ENCODE measurements around the gene PLAC1. TPM values are rescaled to one million over a fixed set of nuclear protein-coding genes. Genes with fewer than 3 reads are reported as not detected.

Gene PLAC1
- total and polyA plus RNA-seq, 2 experiments from 2014 or later, result 0.50 to 0.83 TPM

DNA sequence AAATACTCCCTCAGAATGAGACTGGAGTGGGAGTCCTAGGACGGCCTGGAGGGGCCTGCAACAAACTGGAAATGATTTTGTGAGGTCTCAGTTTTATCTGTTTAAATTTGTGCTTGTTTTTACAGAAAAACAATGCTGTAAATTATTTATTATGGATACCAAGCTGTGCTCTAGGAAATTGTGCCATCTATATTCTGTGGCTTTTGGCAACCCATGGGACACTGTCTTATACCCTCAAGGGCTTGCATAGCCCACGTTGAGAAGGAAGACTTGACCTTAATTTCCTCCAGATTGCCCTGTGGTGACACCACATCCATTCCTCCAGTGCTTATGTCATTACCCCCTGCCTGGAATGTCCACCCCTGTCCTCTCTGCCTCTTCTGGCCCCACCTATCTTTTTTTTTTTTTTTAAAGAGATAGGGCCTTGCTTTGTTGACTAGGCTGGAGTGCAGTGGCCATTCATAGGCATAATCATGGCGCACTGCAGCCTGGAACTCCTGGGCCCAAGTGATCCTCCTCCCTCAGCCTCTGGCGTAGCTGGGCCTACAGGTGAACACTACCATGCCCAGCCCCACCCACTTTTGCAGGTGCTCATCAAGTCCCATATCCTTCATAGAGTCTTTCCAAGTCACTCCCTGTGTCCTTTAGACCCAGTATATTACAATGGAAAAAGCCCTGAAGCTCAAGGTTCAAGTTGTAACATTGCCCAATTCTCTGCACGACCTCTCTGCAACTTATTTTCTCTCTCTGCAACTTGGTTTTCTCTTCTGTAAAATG, 120.9 kb downstream of the PLAC1 start:
- Histone ChIP-seq H3K4me3 (no peak overlapping the region), H3K9me2 (ENCODE audit: insufficient read depth) (no peaks in the 10 kb centered on the region), H3K4me2 (no peak overlapping the region), H3K4me1 (ENCODE audit: insufficient read depth) (peaks cover 10% of the 10 kb centered on the region), H3K27me3 (ENCODE audit: insufficient read depth) (no peaks in the 10 kb centered on the region), H3K79me2 (replicated peaks; ENCODE audit: insufficient read depth) (no peaks in the 10 kb centered on the region), H3K27ac (ENCODE audit: low read depth) (no peak overlapping the region), H4K20me1 (replicated peaks; ENCODE audit: insufficient read depth) (no peaks in the 10 kb centered on the region), H3K36me3 (ENCODE audit: insufficient read depth) (no peaks in the 10 kb centered on the region), H3F3A (replicated peaks; ENCODE audit: low read depth) (no peaks in the 10 kb centered on the region), H2AFZ (no peak overlapping the region)
- DNase-seq (ENCODE audit: low spot score), result no peak
- Mint-ChIP-seq H3K4me1 (peaks cover 27% of the 10 kb centered on the region), H3K4me3 (no peak overlapping the region), H3K36me3 (ENCODE audit: low read depth) (no peaks in the 10 kb centered on the region), H3K27ac (no peak overlapping the region), H3K27me3 (ENCODE audit: insufficient read depth, low read depth, poor library complexity) (peaks cover 5% of the 10 kb centered on the region), H3K9me3 (no peaks in the 10 kb centered on the region)
- TF ChIP-seq POLR2AphosphoS5 (IDR thresholded peaks at IDR 0.05; ENCODE audit: low read depth), result no peak
- TF ChIP-seq, protein P1, sequence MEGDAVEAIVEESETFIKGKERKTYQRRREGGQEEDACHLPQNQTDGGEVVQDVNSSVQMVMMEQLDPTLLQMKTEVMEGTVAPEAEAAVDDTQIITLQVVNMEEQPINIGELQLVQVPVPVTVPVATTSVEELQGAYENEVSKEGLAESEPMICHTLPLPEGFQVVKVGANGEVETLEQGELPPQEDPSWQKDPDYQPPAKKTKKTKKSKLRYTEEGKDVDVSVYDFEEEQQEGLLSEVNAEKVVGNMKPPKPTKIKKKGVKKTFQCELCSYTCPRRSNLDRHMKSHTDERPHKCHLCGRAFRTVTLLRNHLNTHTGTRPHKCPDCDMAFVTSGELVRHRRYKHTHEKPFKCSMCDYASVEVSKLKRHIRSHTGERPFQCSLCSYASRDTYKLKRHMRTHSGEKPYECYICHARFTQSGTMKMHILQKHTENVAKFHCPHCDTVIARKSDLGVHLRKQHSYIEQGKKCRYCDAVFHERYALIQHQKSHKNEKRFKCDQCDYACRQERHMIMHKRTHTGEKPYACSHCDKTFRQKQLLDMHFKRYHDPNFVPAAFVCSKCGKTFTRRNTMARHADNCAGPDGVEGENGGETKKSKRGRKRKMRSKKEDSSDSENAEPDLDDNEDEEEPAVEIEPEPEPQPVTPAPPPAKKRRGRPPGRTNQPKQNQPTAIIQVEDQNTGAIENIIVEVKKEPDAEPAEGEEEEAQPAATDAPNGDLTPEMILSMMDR (conservative IDR thresholded peaks at IDR 0.05; ENCODE audit: low read depth in 2 of 2), result no peak
- TF ChIP-seq, protein P2, sequence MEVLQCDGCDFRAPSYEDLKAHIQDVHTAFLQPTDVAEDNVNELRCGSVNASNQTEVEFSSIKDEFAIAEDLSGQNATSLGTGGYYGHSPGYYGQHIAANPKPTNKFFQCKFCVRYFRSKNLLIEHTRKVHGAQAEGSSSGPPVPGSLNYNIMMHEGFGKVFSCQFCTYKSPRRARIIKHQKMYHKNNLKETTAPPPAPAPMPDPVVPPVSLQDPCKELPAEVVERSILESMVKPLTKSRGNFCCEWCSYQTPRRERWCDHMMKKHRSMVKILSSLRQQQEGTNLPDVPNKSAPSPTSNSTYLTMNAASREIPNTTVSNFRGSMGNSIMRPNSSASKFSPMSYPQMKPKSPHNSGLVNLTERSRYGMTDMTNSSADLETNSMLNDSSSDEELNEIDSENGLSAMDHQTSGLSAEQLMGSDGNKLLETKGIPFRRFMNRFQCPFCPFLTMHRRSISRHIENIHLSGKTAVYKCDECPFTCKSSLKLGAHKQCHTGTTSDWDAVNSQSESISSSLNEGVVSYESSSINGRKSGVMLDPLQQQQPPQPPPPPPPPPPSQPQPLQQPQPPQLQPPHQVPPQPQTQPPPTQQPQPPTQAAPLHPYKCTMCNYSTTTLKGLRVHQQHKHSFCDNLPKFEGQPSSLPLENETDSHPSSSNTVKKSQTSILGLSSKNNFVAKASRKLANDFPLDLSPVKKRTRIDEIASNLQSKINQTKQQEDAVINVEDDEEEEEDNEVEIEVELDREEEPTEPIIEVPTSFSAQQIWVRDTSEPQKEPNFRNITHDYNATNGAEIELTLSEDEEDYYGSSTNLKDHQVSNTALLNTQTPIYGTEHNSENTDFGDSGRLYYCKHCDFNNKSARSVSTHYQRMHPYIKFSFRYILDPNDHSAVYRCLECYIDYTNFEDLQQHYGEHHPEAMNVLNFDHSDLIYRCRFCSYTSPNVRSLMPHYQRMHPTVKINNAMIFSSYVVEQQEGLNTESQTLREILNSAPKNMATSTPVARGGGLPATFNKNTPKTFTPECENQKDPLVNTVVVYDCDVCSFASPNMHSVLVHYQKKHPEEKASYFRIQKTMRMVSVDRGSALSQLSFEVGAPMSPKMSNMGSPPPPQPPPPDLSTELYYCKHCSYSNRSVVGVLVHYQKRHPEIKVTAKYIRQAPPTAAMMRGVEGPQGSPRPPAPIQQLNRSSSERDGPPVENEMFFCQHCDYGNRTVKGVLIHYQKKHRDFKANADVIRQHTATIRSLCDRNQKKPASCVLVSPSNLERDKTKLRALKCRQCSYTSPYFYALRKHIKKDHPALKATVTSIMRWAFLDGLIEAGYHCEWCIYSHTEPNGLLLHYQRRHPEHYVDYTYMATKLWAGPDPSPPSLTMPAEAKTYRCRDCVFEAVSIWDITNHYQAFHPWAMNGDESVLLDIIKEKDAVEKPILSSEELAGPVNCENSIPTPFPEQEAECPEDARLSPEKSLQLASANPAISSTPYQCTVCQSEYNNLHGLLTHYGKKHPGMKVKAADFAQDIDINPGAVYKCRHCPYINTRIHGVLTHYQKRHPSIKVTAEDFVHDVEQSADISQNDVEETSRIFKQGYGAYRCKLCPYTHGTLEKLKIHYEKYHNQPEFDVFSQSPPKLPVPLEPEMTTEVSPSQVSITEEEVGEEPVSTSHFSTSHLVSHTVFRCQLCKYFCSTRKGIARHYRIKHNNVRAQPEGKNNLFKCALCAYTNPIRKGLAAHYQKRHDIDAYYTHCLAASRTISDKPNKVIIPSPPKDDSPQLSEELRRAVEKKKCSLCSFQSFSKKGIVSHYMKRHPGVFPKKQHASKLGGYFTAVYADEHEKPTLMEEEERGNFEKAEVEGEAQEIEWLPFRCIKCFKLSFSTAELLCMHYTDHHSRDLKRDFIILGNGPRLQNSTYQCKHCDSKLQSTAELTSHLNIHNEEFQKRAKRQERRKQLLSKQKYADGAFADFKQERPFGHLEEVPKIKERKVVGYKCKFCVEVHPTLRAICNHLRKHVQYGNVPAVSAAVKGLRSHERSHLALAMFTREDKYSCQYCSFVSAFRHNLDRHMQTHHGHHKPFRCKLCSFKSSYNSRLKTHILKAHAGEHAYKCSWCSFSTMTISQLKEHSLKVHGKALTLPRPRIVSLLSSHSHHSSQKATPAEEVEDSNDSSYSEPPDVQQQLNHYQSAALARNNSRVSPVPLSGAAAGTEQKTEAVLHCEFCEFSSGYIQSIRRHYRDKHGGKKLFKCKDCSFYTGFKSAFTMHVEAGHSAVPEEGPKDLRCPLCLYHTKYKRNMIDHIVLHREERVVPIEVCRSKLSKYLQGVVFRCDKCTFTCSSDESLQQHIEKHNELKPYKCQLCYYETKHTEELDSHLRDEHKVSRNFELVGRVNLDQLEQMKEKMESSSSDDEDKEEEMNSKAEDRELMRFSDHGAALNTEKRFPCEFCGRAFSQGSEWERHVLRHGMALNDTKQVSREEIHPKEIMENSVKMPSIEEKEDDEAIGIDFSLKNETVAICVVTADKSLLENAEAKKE (CRISPR knock-in tag; IDR thresholded peaks at IDR 0.05), result no peak
- no peak for TF ChIP-seq ZNF114 (CRISPR knock-in tag; IDR thresholded peaks at IDR 0.05)
- no peak for TF ChIP-seq EZH2 (IDR thresholded peaks at IDR 0.05; ENCODE audit: low read depth, unreplicated experiment)
- no peak for TF ChIP-seq EZH2phosphoT487 (IDR thresholded peaks at IDR 0.05; ENCODE audit: unreplicated experiment)
- TF ChIP-seq NANOG (IDR thresholded peaks at IDR 0.05; ENCODE audit: borderline replicate concordance), result no peak
- no peak for TF ChIP-seq STAT1 (IDR thresholded peaks at IDR 0.05; ENCODE audit: unreplicated experiment)
- no peak for TF ChIP-seq ZNF331 (CRISPR knock-in tag; IDR thresholded peaks at IDR 0.05; ENCODE audit: low read depth)
- no peak for ATAC-seq
